HepG2 (cell line): ENCODE data around the gene ZPLD1. TPM values are rescaled to one million over a fixed set of nuclear protein-coding genes. Genes with fewer than 3 reads are reported as not detected.

Experiments
- ATAC-seq: fragments of 200-7000 bp; cut with Tn5 transposase; 3 replicates; pipeline ENCODE4 v1.9.1; 2020; ENCODE audit warnings: mild to moderate bottlenecking, moderate library complexity
- BruUV-seq: library from RNA; stranded (reverse); fragments of 400-500 nt; replicated peaks from 2 replicates; lab custom pipeline; 2021; lab: Mats Ljungman, UMichigan
- CTCF ChIA-PET: fragments of 300-600 bp; formaldehyde crosslinking; extraction: SDS; loops from one replicate; lab custom pipeline; 2021; ENCODE audit warnings: low total read pairs, inconsistent platforms, low intra/inter-chr PET ratio; lab: Yijun Ruan, JAX
- POLR2A ChIA-PET: fragments of 350-600 bp; sonication (Branson Sonifier 250); formaldehyde crosslinking; loops from one replicate; lab custom pipeline; 2020; ENCODE audit warnings: antibody characterized with exemption, inconsistent platforms; lab: Yijun Ruan, JAX
- DNase-seq: peaks from one replicate; pipeline ENCODE4 v3.0.0-alpha.2; 2015; ENCODE audit warnings: low spot score
- FAIRE-seq: peaks from 3 replicates; lab custom pipeline; 2011; peaks lifted over from hg19 to GRCh38; lab: Jason Lieb, UNC
- H2AFZ ChIP-seq: one replicate; pipeline ENCODE4 v1.6.1; 2011; ENCODE audit warnings: low read length, inconsistent platforms
- H3K27ac ChIP-seq: fragments of 300-600 bp; 3 replicates; pipeline ENCODE4 v1.8.0; 2011; ENCODE audit warnings: mixed run types, mild to moderate bottlenecking, mixed read lengths, low read length, inconsistent platforms; ENCODE audit not compliant: insufficient read depth; ENCODE audit errors: extremely low read length
- H3K27me3 ChIP-seq, 2 experiments: fragments of 200-600 bp in 1 of 2; 2 replicates in 1 of 2; 3 replicates in 1 of 2; pipeline versions ENCODE4 v1.6.0 to v1.8.0; 2011; ENCODE audit warnings: low read length in 2 of 2, mild to moderate bottlenecking in 2 of 2, moderate library complexity in 2 of 2, inconsistent platforms in 1 of 2; ENCODE audit not compliant: insufficient read depth in 2 of 2, control insufficient read depth in 1 of 2
- H3K36me3 ChIP-seq, 2 experiments: fragments of 200-600 bp in 1 of 2; replicated peaks in 1 of 2; 2 replicates in 1 of 2; 3 replicates in 1 of 2; pipeline versions ENCODE4 v1.5.1 to v1.8.0; 2011; ENCODE audit warnings: low read length in 2 of 2, inconsistent platforms in 1 of 2; ENCODE audit not compliant: insufficient read depth in 2 of 2, control insufficient read depth in 1 of 2
- H3K4me1 ChIP-seq: 2 replicates; pipeline ENCODE4 v1.5.1; 2012; ENCODE audit warnings: low read length, inconsistent platforms; ENCODE audit not compliant: insufficient read depth
- H3K4me2 ChIP-seq: 2 replicates; pipeline ENCODE4 v1.6.0; 2011; ENCODE audit warnings: low read depth, low read length, inconsistent platforms
- H3K4me3 ChIP-seq, 3 experiments: fragments of 200-600 bp in 1 of 3; sonication (generic), shearing (Covaris generic) in 1 of 3; replicated peaks in 1 of 3; 2 replicates each; pipeline ENCODE4 v1.5.1; 2011 to 2016; ENCODE audit warnings: low read length in 3 of 3, inconsistent platforms in 2 of 3, low read depth in 2 of 3, mild to moderate bottlenecking in 2 of 3, control low read depth in 1 of 3, mixed read lengths in 1 of 3; ENCODE audit not compliant: insufficient read depth in 1 of 3
- H3K79me2 ChIP-seq: one replicate; pipeline ENCODE4 v1.6.1; 2011; ENCODE audit warnings: low read length, inconsistent platforms; ENCODE audit not compliant: insufficient read depth
- H3K9ac ChIP-seq: 2 replicates; pipeline ENCODE4 v1.6.0; 2011; ENCODE audit warnings: mild to moderate bottlenecking, low read depth, low read length, inconsistent platforms; ENCODE audit not compliant: insufficient read depth
- H3K9me3 ChIP-seq: 2 replicates; pipeline ENCODE4 v1.5.1; 2012; ENCODE audit warnings: mild to moderate bottlenecking, low read length
- H4K20me1 ChIP-seq: 2 replicates; pipeline ENCODE4 v1.6.0; 2011; ENCODE audit warnings: inconsistent platforms, mild to moderate bottlenecking, low read length, moderate library complexity; ENCODE audit not compliant: insufficient read depth
- DRAP1 ChIP-seq: IDR thresholded peaks from 2 replicates; pipeline ENCODE4 v1.6.1; 2016; ENCODE audit warnings: missing genetic modification reagents, missing compliant biosample characterization
- GPN1 ChIP-seq: sonication (generic); formaldehyde crosslinking; IDR thresholded peaks from 2 replicates; pipeline ENCODE4 v1.5.1; 2020; ENCODE audit warnings: missing genetic modification reagents, borderline replicate concordance
- GZF1 ChIP-seq: sonication (generic); formaldehyde crosslinking; IDR thresholded peaks from 2 replicates; pipeline ENCODE4 v1.5.1; 2020; ENCODE audit warnings: mild to moderate bottlenecking, missing genetic modification reagents
- MXD1 ChIP-seq: sonication (generic); formaldehyde crosslinking; IDR thresholded peaks from 2 replicates; pipeline ENCODE4 v1.4.0; 2020; ENCODE audit warnings: mild to moderate bottlenecking, missing genetic modification reagents
- NKX3-1 ChIP-seq: sonication (generic); formaldehyde crosslinking; IDR thresholded peaks from 2 replicates; pipeline ENCODE4 v1.5.0; 2020; ENCODE audit warnings: missing genetic modification reagents
- POLR2AphosphoS2 ChIP-seq: IDR thresholded peaks from 2 replicates; pipeline ENCODE4 v1.6.1; 2011; ENCODE audit warnings: low read depth, low read length, improper control_type of control experiment
- TFE3 ChIP-seq: IDR thresholded peaks from 2 replicates; pipeline ENCODE4 v1.6.1; 2016
- YEATS4 ChIP-seq: sonication (generic); formaldehyde crosslinking; IDR thresholded peaks from 2 replicates; pipeline ENCODE4 v1.4.0; 2020; ENCODE audit warnings: missing genetic modification reagents, borderline replicate concordance
- ZBTB4 ChIP-seq: sonication (generic); formaldehyde crosslinking; IDR thresholded peaks from 2 replicates; pipeline ENCODE4 v1.4.0; 2020; ENCODE audit warnings: missing genetic modification reagents, mild to moderate bottlenecking, borderline replicate concordance
- ZEB1 ChIP-seq: IDR thresholded peaks from 2 replicates; pipeline ENCODE4 v1.6.1; 2012; ENCODE audit warnings: mild to moderate bottlenecking, low read depth, inconsistent platforms; ENCODE audit not compliant: insufficient replicate concordance
- ZNF275 ChIP-seq: sonication (generic); formaldehyde crosslinking; IDR thresholded peaks from 2 replicates; pipeline ENCODE4 v1.8.0; 2022; ENCODE audit warnings: missing genetic modification reagents, mild to moderate bottlenecking, inconsistent platforms, borderline replicate concordance
- ZNF549 ChIP-seq: sonication (generic); formaldehyde crosslinking; IDR thresholded peaks from 2 replicates; pipeline ENCODE4 v1.5.0; 2020; ENCODE audit warnings: missing genetic modification reagents
- ZNF597 ChIP-seq: sonication (generic); formaldehyde crosslinking; IDR thresholded peaks from 2 replicates; pipeline ENCODE4 v1.5.0; 2020; ENCODE audit warnings: missing genetic modification reagents
- ZNF7 ChIP-seq: IDR thresholded peaks from 2 replicates; pipeline ENCODE4 v1.6.1; 2016; ENCODE audit warnings: missing biosample characterization, missing genetic modification reagents
- ZNF720 ChIP-seq: sonication (generic); formaldehyde crosslinking; IDR thresholded peaks from 2 replicates; pipeline ENCODE4 v1.4.0; 2020; ENCODE audit warnings: missing genetic modification reagents
- ZNF740 ChIP-seq: sonication (generic); formaldehyde crosslinking; IDR thresholded peaks from 2 replicates; pipeline ENCODE4 v1.4.0; 2020; ENCODE audit warnings: missing genetic modification reagents
- WGBS: methylation state at CpG from one replicate; pipeline ENCODE4 v1.1.6; 2017; ENCODE audit warnings: low lambda C conversion rate; 5-methylcytosine and 5-hydroxymethylcytosine counted together
- in situ Hi-C: cut with HindIII; loops from 2 replicates; pipeline ENCODE4 v1.10.0; 2017; ENCODE audit warnings: low pct_unique_long_range_greater_than_20kb; ENCODE audit not compliant: extremely low pct_ligation_motif_present
- intact Hi-C: fragments of 100-400 bp; cut with micrococcal nuclease; formaldehyde crosslinking; loops from one replicate; pipeline ENCODE4 v1.10.0; 2022; ENCODE audit not compliant: unreplicated experiment
- polyA plus RNA-seq, 8 experiments: library from polyadenylated mRNA; depleted of rRNA in 3 of 8; stranded (reverse) in 7 of 8; unstranded in 1 of 8; fragments of >200 nt; fragmentation: Illumina TruSeq in 4 of 8; extraction: Trizol in 4 of 8; gene quantifications; 2 replicates each; pipeline versions ENCODE4 v1.2.1 to v1.2.3, GENCODE V29; 2011 to 2016; ENCODE audit warnings: low read depth in 4 of 8, missing spikeins in 1 of 8, mixed read lengths in 1 of 8; ENCODE audit not compliant: insufficient read depth in 1 of 8
- total RNA-seq, 5 experiments: library from RNA; depleted of rRNA; stranded (reverse); fragments of >200 nt; fragmentation: Illumina TruSeq; extraction: Trizol; gene quantifications; 2 replicates each; pipeline ENCODE4 v1.2.3, GENCODE V29; 2016; ENCODE audit warnings: low read depth in 1 of 5

ZPLD1 gene
- total and polyA plus RNA-seq, 2 of the 13 experiments (the other 11 are each of a cell fraction or from before 2014, with no cell fraction given), result not detected

- TF ChIP-seq DRAP1 (CRISPR knock-in tag), result no peak
- TF ChIP-seq ZNF720 (CRISPR knock-in tag), result no peak
- TF ChIP-seq GZF1, result no peak
- no peak for TF ChIP-seq TFE3 (CRISPR knock-in tag)
Observed at GRCh38 chr3:102481050-102481449, 46.2 kb downstream of the ZPLD1 start (continued).

- no TSS peak for BruUV-seq
- Histone ChIP-seq H3K27me3 (no peaks in the 10 kb centered on the region), H3K4me2 (no peak overlapping the region), H3K4me3 (no peak overlapping the region), H4K20me1 (no peaks in the 10 kb centered on the region), H3K27ac (no peak overlapping the region), H3K36me3 (no peaks in the 10 kb centered on the region), H3K4me1 (no peaks in the 10 kb centered on the region), H3K9ac (no peak overlapping the region), H3K79me2 (no peaks in the 10 kb centered on the region), H3K9me3 (no peaks in the 10 kb centered on the region), H2AFZ (no peak overlapping the region)
- in situ Hi-C loops (no loop called here), intact Hi-C loops (no loop called here)
- ATAC-seq (no peak), DNase-seq (no peak), FAIRE-seq (no peak)
- CTCF ChIA-PET, result no interaction called here
- WGBS, result 2% methylated on average over 3 of the region's 3 CpGs
- POLR2A ChIA-PET, result no interaction called here
- TF ChIP-seq ZNF549 (CRISPR knock-in tag), result no peak
- no peak for TF ChIP-seq MXD1 (CRISPR knock-in tag)
- TF ChIP-seq GPN1 (CRISPR knock-in tag), result no peak
- TF ChIP-seq POLR2AphosphoS2, result no peak
- TF ChIP-seq ZBTB4, result no peak
- no peak for TF ChIP-seq ZNF740
- TF ChIP-seq NKX3-1 (CRISPR knock-in tag), result no peak
- no peak for TF ChIP-seq ZEB1
- no peak for TF ChIP-seq YEATS4 (CRISPR knock-in tag)
- TF ChIP-seq ZNF597 (CRISPR knock-in tag), result no peak
- no peak for TF ChIP-seq GZF1
- no peak for TF ChIP-seq ZNF7 (CRISPR knock-in tag)
- no peak for TF ChIP-seq ZNF275 (CRISPR knock-in tag)
Observed at GRCh38 chr3:102483556-102483955, 48.7 kb downstream of the ZPLD1 start.
